H1 (cell line): ENCODE results near the gene EXD3. TPM values are rescaled to one million over a fixed set of nuclear protein-coding genes. Genes with fewer than 3 reads are reported as not detected.

ENCODE experiments used
- CHD7 ChIP-seq: fragments of 300-600 bp; sonication (generic); IDR thresholded peaks from 2 replicates; pipeline ENCODE4 v1.7.1; 2012; ENCODE audit warnings: low read length, moderate library complexity, mild to moderate bottlenecking, inconsistent platforms; ENCODE audit not compliant: insufficient replicate concordance
- E2F6 ChIP-seq: IDR thresholded peaks from 2 replicates; pipeline ENCODE4 v1.6.1; 2012; ENCODE audit warnings: inconsistent platforms
- EZH2 ChIP-seq: fragments of 200-600 bp; sonication (generic); IDR thresholded peaks from 2 replicates; pipeline ENCODE4 v1.7.1; 2012; ENCODE audit warnings: low read depth, mild to moderate bottlenecking, moderate library complexity, low read length, inconsistent platforms; ENCODE audit not compliant: severe bottlenecking
- HDAC6 ChIP-seq: IDR thresholded peaks from one replicate; pipeline ENCODE4 v1.7.1; 2012; ENCODE audit warnings: low read depth, mild to moderate bottlenecking, inconsistent platforms, low read length, moderate library complexity
- RBBP5 ChIP-seq: IDR thresholded peaks from 2 replicates; pipeline ENCODE4 v1.7.1; 2012; ENCODE audit warnings: low read depth, mild to moderate bottlenecking, inconsistent platforms, low read length, moderate library complexity, borderline replicate concordance
- polyA plus RNA-seq, 7 experiments: library from polyadenylated mRNA; depleted of rRNA in 3 of 7; stranded (reverse) in 5 of 7; unstranded in 2 of 7; fragments of >200 nt in 5 of 7; fragments of 200-250 nt in 2 of 7; gene quantifications; 1 replicate in 5 of 7; 2 replicates in 1 of 7; 4 replicates in 1 of 7; pipeline versions ENCODE4 v1.2.1 to v1.2.3, GENCODE V29; 2011 to 2013; ENCODE audit warnings: missing spikeins in 2 of 7, mixed read lengths in 2 of 7
- total RNA-seq: library from RNA; stranded (reverse); fragmentation: NEBNext Ultra II Directional; extraction: Animal tissue kit (Norgen Biotek cat#: 25700); gene quantifications from 2 replicates; pipeline ENCODE4 v1.2.1, GENCODE V29; 2021

The EXD3 gene
- total and polyA plus RNA-seq, 2 of the 8 experiments (the other 6 are each of a cell fraction or from before 2014, with no cell fraction given): 7.2 to 9.4 TPM

GRCh38 chr9:137367506-137368430 is 55.2 kb downstream of the EXD3 start (continued):
- TF ChIP-seq CHD7 (no peak), RBBP5 (no peak), EZH2 (no peak), HDAC6 (no peak), E2F6 (no peak)
